Measurements from ENCODE around the gene TCHP. TPM values are rescaled to one million over a fixed set of nuclear protein-coding genes. Genes with fewer than 3 reads are reported as not detected.

Gene TCHP
- total RNA-seq, 2 donors from 2014 or later: 17.6 to 18.7 TPM

Other genes starting within 250 kb of the TCHP start
- gene FAM222A, start 186.4 kb upstream of the TCHP start, total RNA-seq: 1 to 10 TPM; 1.3 to 2.0 TPM
- not detected for gene TRPV4, start 66.9 kb upstream of the TCHP start, total RNA-seq
- gene GLTP, start 19.7 kb upstream of the TCHP start, total RNA-seq: 10 to 100 TPM; 28.3 to 29.4 TPM
- 10 to 100 TPM; 84.9 to 95.9 TPM for gene GIT2, start 96.1 kb downstream of the TCHP start, total RNA-seq
- gene ANKRD13A, start 99.2 kb downstream of the TCHP start, total RNA-seq: 10 to 100 TPM; 78.8 to 87.5 TPM
- 10 to 100 TPM; 12.7 to 20.2 TPM for gene C12orf76, start 148.2 kb downstream of the TCHP start, total RNA-seq
- under 1 TPM; 0.42 to 0.86 TPM for gene IFT81, start 224.1 kb downstream of the TCHP start, total RNA-seq

Data from T-helper 17 cell (primary cell).